H1 (cell line): Measurements from ENCODE around the gene PPP2R2C. TPM values are rescaled to one million over a fixed set of nuclear protein-coding genes. Genes with fewer than 3 reads are reported as not detected.

Experiments
- CTCF ChIA-PET: fragments of 300-600 bp; sonication (Branson Sonifier 250); formaldehyde crosslinking; loops from one replicate; lab custom pipeline; 2021; ENCODE audit not compliant: partially characterized antibody; lab: Charles Lee
- POLR2A ChIA-PET: fragments of 300-600 bp; sonication (Branson Sonifier 250); formaldehyde crosslinking; loops from one replicate; lab custom pipeline; 2021; ENCODE audit warnings: inconsistent platforms; ENCODE audit not compliant: partially characterized antibody; lab: Charles Lee
- DNase-seq, 2 experiments: peaks; one replicate each; pipeline versions ENCODE4 v3.0.0 to v3.0.0-alpha.2; 2010 to 2022; ENCODE audit warnings: low spot score in 2 of 2, low read depth in 1 of 2, mixed read lengths in 1 of 2
- FAIRE-seq: peaks from 2 replicates; lab custom pipeline; 2011; peaks lifted over from hg19 to GRCh38; lab: Jason Lieb, UNC
- H2AFZ ChIP-seq: 2 replicates; pipeline ENCODE4 v1.8.1; 2012; ENCODE audit warnings: low read length, inconsistent platforms
- H2AK5ac ChIP-seq: 2 replicates; pipeline ENCODE4 v1.6.1; 2013; ENCODE audit warnings: low read depth, low read length
- H2BK120ac ChIP-seq: replicated peaks from 2 replicates; pipeline ENCODE3; 2013; ENCODE audit warnings: low read depth, low read length, inconsistent platforms
- H2BK12ac ChIP-seq: 2 replicates; pipeline ENCODE4 v1.6.1; 2013; ENCODE audit warnings: low read depth, low read length
- H2BK15ac ChIP-seq: 2 replicates; pipeline ENCODE4 v1.6.1; 2013; ENCODE audit warnings: low read length
- H2BK20ac ChIP-seq: 2 replicates; pipeline ENCODE4 v1.6.1; 2013; ENCODE audit warnings: low read length
- H2BK5ac ChIP-seq: 2 replicates; pipeline ENCODE4 v1.6.1; 2013; ENCODE audit warnings: low read depth, low read length
- H3K14ac ChIP-seq: 2 replicates; pipeline ENCODE4 v1.6.1; 2013; ENCODE audit warnings: inconsistent platforms; ENCODE audit not compliant: insufficient read length
- H3K18ac ChIP-seq: 2 replicates; pipeline ENCODE4 v1.6.1; 2013; ENCODE audit warnings: low read length; ENCODE audit errors: extremely low read depth
- H3K23ac ChIP-seq: 2 replicates; pipeline ENCODE4 v1.6.1; 2013; ENCODE audit warnings: inconsistent platforms; ENCODE audit not compliant: insufficient read length
- H3K23me2 ChIP-seq: 2 replicates; pipeline ENCODE4 v1.6.1; 2013; ENCODE audit warnings: low read depth, low read length
- H3K27ac ChIP-seq: 2 replicates; pipeline ENCODE4 v1.6.1; 2011; ENCODE audit warnings: low read depth, low read length, inconsistent platforms
- H3K27me3 ChIP-seq, 4 experiments: replicated peaks in 1 of 4; 1 replicate in 1 of 4; 2 replicates in 3 of 4; pipeline versions ENCODE4 v1.6.1 to v1.8.1; 2011 to 2013; ENCODE audit warnings: low read length in 3 of 4, mild to moderate bottlenecking in 3 of 4, inconsistent platforms in 2 of 4, mixed read lengths in 2 of 4, moderate library complexity in 1 of 4; ENCODE audit not compliant: control insufficient read depth in 3 of 4, insufficient read depth in 3 of 4; ENCODE audit errors: extremely low read depth in 1 of 4
- H3K36me3 ChIP-seq, 4 experiments: 2 replicates each; pipeline versions ENCODE4 v1.6.1 to v1.8.1; 2011 to 2013; ENCODE audit warnings: mild to moderate bottlenecking in 4 of 4, low read length in 3 of 4, moderate library complexity in 2 of 4, control low read depth in 1 of 4, inconsistent platforms in 1 of 4; ENCODE audit not compliant: insufficient read depth in 4 of 4, control insufficient read depth in 2 of 4
- H3K4ac ChIP-seq: replicated peaks from 2 replicates; pipeline ENCODE3; 2013; ENCODE audit warnings: low read length, low read depth, mixed read lengths, inconsistent platforms; ENCODE audit not compliant: insufficient read length
- H3K4me1 ChIP-seq, 4 experiments: replicated peaks in 1 of 4; 1 replicate in 1 of 4; 2 replicates in 3 of 4; pipeline versions ENCODE4 v1.6.1 to v1.8.1; 2011 to 2013; ENCODE audit warnings: low read length in 3 of 4, inconsistent platforms in 2 of 4, mixed read lengths in 1 of 4; ENCODE audit not compliant: insufficient read depth in 4 of 4, control insufficient read depth in 3 of 4
- H3K4me2 ChIP-seq, 2 experiments: 2 replicates each; pipeline versions ENCODE4 v1.6.1 to v1.8.1; 2011 to 2013; ENCODE audit warnings: low read depth in 2 of 2, low read length in 2 of 2, control low read depth in 1 of 2, inconsistent platforms in 1 of 2, mild to moderate bottlenecking in 1 of 2; ENCODE audit not compliant: insufficient read depth in 1 of 2
- H3K4me3 ChIP-seq, 4 experiments: fragments of 200-600, 300-600 bp in 1 of 4; sonication (generic), shearing (Covaris generic), sonication (Bioruptor Twin) in 1 of 4; 2 replicates each; pipeline versions ENCODE4 v1.5.1 to v1.8.1; 2011 to 2016; ENCODE audit warnings: low read length in 4 of 4, low read depth in 3 of 4, control low read depth in 2 of 4, inconsistent platforms in 2 of 4, mild to moderate bottlenecking in 2 of 4, mixed read lengths in 1 of 4, moderate library complexity in 1 of 4; ENCODE audit not compliant: insufficient read depth in 2 of 4; ENCODE audit errors: extremely low read depth in 1 of 4
- H3K56ac ChIP-seq: replicated peaks from 2 replicates; pipeline ENCODE3; 2013; ENCODE audit warnings: low read depth, mild to moderate bottlenecking, mixed read lengths, low read length, inconsistent platforms; ENCODE audit not compliant: insufficient read length
- H3K79me1 ChIP-seq: 2 replicates; pipeline ENCODE4 v1.6.1; 2013; ENCODE audit warnings: low read depth, low read length, control low read depth
- H3K79me2 ChIP-seq, 2 experiments: 2 replicates each; pipeline versions ENCODE4 v1.6.1 to v1.8.1; 2012 to 2013; ENCODE audit warnings: low read length in 2 of 2, mild to moderate bottlenecking in 2 of 2, inconsistent platforms in 1 of 2; ENCODE audit not compliant: insufficient read depth in 2 of 2, control insufficient read depth in 1 of 2
- H3K9ac ChIP-seq, 4 experiments: replicated peaks in 1 of 4; 1 replicate in 1 of 4; 2 replicates in 3 of 4; pipeline versions ENCODE4 v1.6.1 to v1.8.1; 2011 to 2013; ENCODE audit warnings: low read depth in 3 of 4, low read length in 3 of 4, control low read depth in 2 of 4, mild to moderate bottlenecking in 2 of 4, moderate library complexity in 2 of 4, inconsistent platforms in 1 of 4; ENCODE audit errors: extremely low read depth in 1 of 4
- H3K9me3 ChIP-seq, 2 experiments: 2 replicates each; pipeline versions ENCODE4 v1.6.1 to v1.8.1; 2012 to 2013; ENCODE audit warnings: mild to moderate bottlenecking in 2 of 2, moderate library complexity in 2 of 2, control low read depth in 1 of 2, inconsistent platforms in 1 of 2, low read depth in 1 of 2, low read length in 1 of 2, mixed read lengths in 1 of 2; ENCODE audit not compliant: insufficient read depth in 2 of 2
- H4K20me1 ChIP-seq, 2 experiments: replicated peaks in 1 of 2; 2 replicates each; pipeline versions ENCODE3 to v1.8.1; 2011 to 2013; ENCODE audit warnings: inconsistent platforms in 2 of 2, low read length in 2 of 2, mild to moderate bottlenecking in 1 of 2; ENCODE audit not compliant: insufficient read depth in 2 of 2, control insufficient read depth in 1 of 2
- H4K5ac ChIP-seq: 2 replicates; pipeline ENCODE4 v1.6.1; 2013; ENCODE audit warnings: low read length, low read depth, mixed read lengths, inconsistent platforms; ENCODE audit not compliant: insufficient read length
- H4K8ac ChIP-seq: 2 replicates; pipeline ENCODE4 v1.8.0; 2013; ENCODE audit warnings: mild to moderate bottlenecking, moderate library complexity, low read length, inconsistent platforms; ENCODE audit not compliant: insufficient read depth; ENCODE audit errors: extremely low read depth
- H4K91ac ChIP-seq: replicated peaks from 2 replicates; pipeline ENCODE3; 2013; ENCODE audit warnings: low read length, mixed read lengths, inconsistent platforms; ENCODE audit not compliant: insufficient read length
- ATF2 ChIP-seq: IDR thresholded peaks from 2 replicates; pipeline ENCODE4 v1.6.1; 2012; ENCODE audit warnings: low read length, inconsistent platforms
- ATF3 ChIP-seq: IDR thresholded peaks from 2 replicates; pipeline ENCODE4 v1.6.1; 2011; ENCODE audit warnings: low read depth, mild to moderate bottlenecking, low read length; ENCODE audit not compliant: insufficient read depth
- BCL11A ChIP-seq, 2 experiments: IDR thresholded peaks; one replicate each; pipeline ENCODE4 v1.6.1; 2011; ENCODE audit warnings: low read depth in 2 of 2, low read length in 2 of 2, mild to moderate bottlenecking in 2 of 2
- CBX5 ChIP-seq: fragments of 300-800, 300-1000 bp; sonication (generic); IDR thresholded peaks from 2 replicates; pipeline ENCODE4 v1.7.1; 2016; ENCODE audit warnings: antibody characterized with exemption, low read length, low read depth
- CEBPB ChIP-seq: IDR thresholded peaks from 2 replicates; pipeline ENCODE4 v1.6.1; 2012; ENCODE audit warnings: low read depth, low read length
- GTF2F1 ChIP-seq: IDR thresholded peaks from 2 replicates; pipeline ENCODE4 v1.6.1; 2012; ENCODE audit warnings: low read depth, low read length, improper control_type of control experiment, borderline replicate concordance
- MAFK ChIP-seq: IDR thresholded peaks from 2 replicates; pipeline ENCODE4 v1.6.1; 2012; ENCODE audit warnings: low read depth, mild to moderate bottlenecking, improper control_type of control experiment, low read length
- NRF1 ChIP-seq: IDR thresholded peaks from 2 replicates; pipeline ENCODE4 v1.6.1; 2011; ENCODE audit warnings: mild to moderate bottlenecking, low read depth, low read length, improper control_type of control experiment
- POLR2AphosphoS5 ChIP-seq: IDR thresholded peaks from 2 replicates; pipeline ENCODE4 v1.6.1; 2011; ENCODE audit warnings: low read depth, low read length
- RFX5 ChIP-seq: IDR thresholded peaks from 2 replicates; pipeline ENCODE4 v1.6.1; 2011; ENCODE audit warnings: low read depth, low read length, improper control_type of control experiment, borderline replicate concordance
- SIX5 ChIP-seq: IDR thresholded peaks from 2 replicates; pipeline ENCODE4 v1.6.1; 2011; ENCODE audit warnings: mild to moderate bottlenecking, low read depth, low read length
- SP2 ChIP-seq: IDR thresholded peaks from 2 replicates; pipeline ENCODE4 v1.6.1; 2012; ENCODE audit warnings: mild to moderate bottlenecking, low read length, inconsistent platforms
- WGBS, 2 experiments: shearing (Covaris generic) in 1 of 2; methylation state at CpG; one replicate each; pipeline versions ENCODE4 v1.1.6 to v1.1.7; 2013 to 2015; ENCODE audit warnings: low lambda C conversion rate in 2 of 2, mixed read lengths in 2 of 2, inconsistent platforms in 1 of 2, low coverage in 1 of 2, missing lambda C conversion rate in 1 of 2; ENCODE audit not compliant: insufficient replicate concordance in 2 of 2, insufficient coverage in 1 of 2, insufficient read length in 1 of 2; ENCODE audit errors: extremely low coverage in 1 of 2, missing lambda C conversion rate in 1 of 2; 5-methylcytosine and 5-hydroxymethylcytosine counted together
- polyA plus RNA-seq, 7 experiments: library from polyadenylated mRNA; depleted of rRNA in 3 of 7; stranded (reverse) in 5 of 7; unstranded in 2 of 7; fragments of >200 nt in 5 of 7; fragments of 200-250 nt in 2 of 7; gene quantifications; 1 replicate in 5 of 7; 2 replicates in 1 of 7; 4 replicates in 1 of 7; pipeline versions ENCODE4 v1.2.1 to v1.2.3, GENCODE V29; 2011 to 2013; ENCODE audit warnings: missing spikeins in 2 of 7, mixed read lengths in 2 of 7
- total RNA-seq: library from RNA; stranded (reverse); fragmentation: NEBNext Ultra II Directional; extraction: Animal tissue kit (Norgen Biotek cat#: 25700); gene quantifications from 2 replicates; pipeline ENCODE4 v1.2.1, GENCODE V29; 2021

Gene PPP2R2C
- total and polyA plus RNA-seq, 2 of the 8 experiments (the other 6 are each of a cell fraction or from before 2014, with no cell fraction given): 6.4 TPM

- POLR2A ChIA-PET: no interaction called here
- no peak overlapping the region for H2AFZ ChIP-seq
- TF ChIP-seq ATF3 (no peak), CBX5 (no peak), RFX5 (no peak), POLR2AphosphoS5 (no peak), GTF2F1 (no peak), ATF2 (no peak), CEBPB (no peak), MAFK (no peak), BCL11A (IDR thresholded peaks at IDR 0.05; ENCODE audit: low read depth in 2 of 2, low read length in 2 of 2) (no peak), NRF1 (no peak), SP2 (no peak), SIX5 (no peak)
Observed at GRCh38 chr4:6504900-6505496, 32.6 kb upstream of the PPP2R2C start.

More at GRCh38 chr4:6504900-6505496, 32.6 kb upstream of the PPP2R2C start:
- 82% methylated on average over 5 of the region's 5 CpGs; no CpG with 5 or more reads in 1 of the 2 experiments for WGBS, 2 experiments
- no peak overlapping the region for H4K91ac ChIP-seq
- no peaks in the 10 kb centered on the region for H3K4me1 ChIP-seq
- no peaks in the 10 kb centered on the region for H3K27me3 ChIP-seq
- H2BK20ac ChIP-seq: no peak overlapping the region
- no peak overlapping the region for H2AK5ac ChIP-seq
- no peaks in the 10 kb centered on the region for H4K20me1 ChIP-seq
- no peak overlapping the region for H2BK15ac ChIP-seq
- no peaks in the 10 kb centered on the region for H3K79me1 ChIP-seq
- H3K4me3 ChIP-seq: no peak overlapping the region
- H3K4ac ChIP-seq: no peak overlapping the region
- H3K14ac ChIP-seq: no peak overlapping the region
- H2BK120ac ChIP-seq: no peak overlapping the region
- H3K56ac ChIP-seq: no peak overlapping the region
- peaks cover 22 to 24% of the 10 kb centered on the region in 2 experiments for H3K9me3 ChIP-seq
- H2BK12ac ChIP-seq: no peak overlapping the region
- no peaks in the 10 kb centered on the region for H3K36me3 ChIP-seq
- no peak overlapping the region for H3K23ac ChIP-seq
- H2BK5ac ChIP-seq: no peak overlapping the region
- H3K27ac ChIP-seq: no peak overlapping the region
- DNase-seq (no peak), FAIRE-seq (no peak)
- H3K18ac ChIP-seq: no peak overlapping the region
- no peak overlapping the region for H4K8ac ChIP-seq
- no peaks in the 10 kb centered on the region for H3K23me2 ChIP-seq
- H3K4me2 ChIP-seq: no peak overlapping the region
- CTCF ChIA-PET: no interaction called here
- no peak overlapping the region for H4K5ac ChIP-seq
- no peak overlapping the region for H3K9ac ChIP-seq
- no peaks in the 10 kb centered on the region for H3K79me2 ChIP-seq
